ENCODE results near the gene PDX1.

The PDX1 gene

GRCh38 chr13:27918918-27919658 is 712 bp upstream of the PDX1 start:
- Mint-ChIP-seq H3K27ac (peak overlapping the region; percentile 26), H3K4me3 (no peak overlapping the region), H3K4me1 (ENCODE audit: low read depth) (peaks cover 5% of the 10 kb centered on the region), H3K9me3 (no peaks in the 10 kb centered on the region), H3K36me3 (ENCODE audit: low read depth) (peaks cover 4% of the 10 kb centered on the region), H3K27me3 (ENCODE audit: low read depth) (peaks cover 79% of the 10 kb centered on the region)
- no peak for DNase-seq (ENCODE audit: low spot score)

- peaks cover 4% of the 10 kb centered on the region for H3K36me3 Mint-ChIP-seq (ENCODE audit: low read depth)
- no peaks in the 10 kb centered on the region for H3K9me3 Mint-ChIP-seq
- no peak for DNase-seq (ENCODE audit: low spot score)
- peaks cover 5% of the 10 kb centered on the region for H3K4me1 Mint-ChIP-seq (ENCODE audit: low read depth)
- no peak overlapping the region for H3K27ac Mint-ChIP-seq
- peaks cover 81% of the 10 kb centered on the region for H3K27me3 Mint-ChIP-seq (ENCODE audit: low read depth)
- H3K4me3 Mint-ChIP-seq = no peak overlapping the region
Observed at GRCh38 chr13:27919659-27919933, 204 bp upstream of the PDX1 start.

- Mint-ChIP-seq H3K36me3 (ENCODE audit: low read depth) (peaks cover 4% of the 10 kb centered on the region), H3K9me3 (no peaks in the 10 kb centered on the region), H3K4me3 (peak overlapping the region; percentile 74), H3K27ac (peak overlapping the region; percentile 6), H3K4me1 (ENCODE audit: low read depth) (peaks cover 5% of the 10 kb centered on the region), H3K27me3 (ENCODE audit: low read depth) (peaks cover 84% of the 10 kb centered on the region)
- no peak for DNase-seq (ENCODE audit: low spot score)
Observed at GRCh38 chr13:27920677-27921420, 1.0 kb downstream of the PDX1 start.

GRCh38 chr13:27921421-27921960 is 1.7 kb downstream of the PDX1 start:
- peaks cover 5% of the 10 kb centered on the region for H3K4me1 Mint-ChIP-seq (ENCODE audit: low read depth)
- H3K9me3 Mint-ChIP-seq = no peaks in the 10 kb centered on the region
- H3K36me3 Mint-ChIP-seq (ENCODE audit: low read depth) = peaks cover 4% of the 10 kb centered on the region
- no peak for DNase-seq (ENCODE audit: low spot score)
- H3K27ac Mint-ChIP-seq = no peak overlapping the region
- H3K4me3 Mint-ChIP-seq = peak overlapping the region; percentile 9
- H3K27me3 Mint-ChIP-seq (ENCODE audit: low read depth) = peaks cover 85% of the 10 kb centered on the region

GRCh38 chr13:27921961-27922882 is 2.4 kb downstream of the PDX1 start:
- H3K36me3 Mint-ChIP-seq (ENCODE audit: low read depth) = peaks cover 4% of the 10 kb centered on the region
- peaks cover 86% of the 10 kb centered on the region for H3K27me3 Mint-ChIP-seq (ENCODE audit: low read depth)
- H3K27ac Mint-ChIP-seq = peak overlapping the region; percentile 52
- no peak overlapping the region for H3K4me3 Mint-ChIP-seq
- H3K4me1 Mint-ChIP-seq (ENCODE audit: low read depth) = peaks cover 4% of the 10 kb centered on the region
- DNase-seq (ENCODE audit: low spot score) = no peak
- no peaks in the 10 kb centered on the region for H3K9me3 Mint-ChIP-seq

GRCh38 chr13:27922883-27923612 is 3.2 kb downstream of the PDX1 start:
- Mint-ChIP-seq H3K36me3 (ENCODE audit: low read depth) (peaks cover 4% of the 10 kb centered on the region), H3K27ac (no peak overlapping the region), H3K27me3 (ENCODE audit: low read depth) (peaks cover 87% of the 10 kb centered on the region), H3K9me3 (no peaks in the 10 kb centered on the region), H3K4me3 (no peak overlapping the region), H3K4me1 (ENCODE audit: low read depth) (peaks cover 3% of the 10 kb centered on the region)
- no peak for DNase-seq (ENCODE audit: low spot score)

GRCh38 chr13:27923794-27924528 is 4.2 kb downstream of the PDX1 start:
- Mint-ChIP-seq H3K4me1 (ENCODE audit: low read depth) (peaks cover 3% of the 10 kb centered on the region), H3K4me3 (no peak overlapping the region), H3K9me3 (no peaks in the 10 kb centered on the region), H3K36me3 (ENCODE audit: low read depth) (peaks cover 2% of the 10 kb centered on the region), H3K27me3 (ENCODE audit: low read depth) (peaks cover 88% of the 10 kb centered on the region), H3K27ac (peak overlapping the region; percentile 55)
- no peak for DNase-seq (ENCODE audit: low spot score)

GRCh38 chr13:27924529-27925141 is 4.8 kb downstream of the PDX1 start:
- DNase-seq (ENCODE audit: low spot score) = no peak
- H3K27ac Mint-ChIP-seq = no peak overlapping the region
- no peak overlapping the region for H3K4me3 Mint-ChIP-seq

GRCh38 chr13:27925220-27925991 is 5.6 kb downstream of the PDX1 start:
- Mint-ChIP-seq H3K4me1 (ENCODE audit: low read depth) (peaks cover 3% of the 10 kb centered on the region), H3K4me3 (no peak overlapping the region), H3K27me3 (ENCODE audit: low read depth) (peaks cover 93% of the 10 kb centered on the region), H3K36me3 (ENCODE audit: low read depth) (peaks cover 3% of the 10 kb centered on the region), H3K9me3 (no peaks in the 10 kb centered on the region), H3K27ac (peak overlapping the region; percentile 52)
- no peak for DNase-seq (ENCODE audit: low spot score)

More at GRCh38 chr13:27924529-27925141, 4.8 kb downstream of the PDX1 start:
- peaks cover 2% of the 10 kb centered on the region for H3K36me3 Mint-ChIP-seq (ENCODE audit: low read depth)
- peaks cover 88% of the 10 kb centered on the region for H3K27me3 Mint-ChIP-seq (ENCODE audit: low read depth)
- H3K9me3 Mint-ChIP-seq = no peaks in the 10 kb centered on the region
- H3K4me1 Mint-ChIP-seq (ENCODE audit: low read depth) = peaks cover 3% of the 10 kb centered on the region

GRCh38 chr13:27926644-27927434 is 7.0 kb downstream of the PDX1 start:
- H3K4me3 Mint-ChIP-seq = no peak overlapping the region

More at GRCh38 chr13:27926644-27927434, 7.0 kb downstream of the PDX1 start:
- no peaks in the 10 kb centered on the region for H3K9me3 Mint-ChIP-seq
- DNase-seq (ENCODE audit: low spot score) = no peak
- no peak overlapping the region for H3K27ac Mint-ChIP-seq
- H3K36me3 Mint-ChIP-seq (ENCODE audit: low read depth) = peaks cover 1% of the 10 kb centered on the region
- H3K27me3 Mint-ChIP-seq (ENCODE audit: low read depth) = peaks cover 95% of the 10 kb centered on the region
- H3K4me1 Mint-ChIP-seq (ENCODE audit: low read depth) = no peaks in the 10 kb centered on the region

Measured in T-helper 2 cell treated with Interferon-gamma antibody and Interleukin-4, amounts not matched to agents 5 μg/mL and 100 μg/mL, for 36 hours (primary cell).